ENCODE measurements around the gene MTCP1. TPM values are rescaled to one million over a fixed set of nuclear protein-coding genes. Genes with fewer than 3 reads are reported as not detected.
A peak's percentile ranks its signal among the peaks of the same experiment; 100 is the strongest.

The MTCP1 gene
- polyA plus RNA-seq, 3 donors = 21.4 to 27.3 (median 26.0) TPM

DNA sequence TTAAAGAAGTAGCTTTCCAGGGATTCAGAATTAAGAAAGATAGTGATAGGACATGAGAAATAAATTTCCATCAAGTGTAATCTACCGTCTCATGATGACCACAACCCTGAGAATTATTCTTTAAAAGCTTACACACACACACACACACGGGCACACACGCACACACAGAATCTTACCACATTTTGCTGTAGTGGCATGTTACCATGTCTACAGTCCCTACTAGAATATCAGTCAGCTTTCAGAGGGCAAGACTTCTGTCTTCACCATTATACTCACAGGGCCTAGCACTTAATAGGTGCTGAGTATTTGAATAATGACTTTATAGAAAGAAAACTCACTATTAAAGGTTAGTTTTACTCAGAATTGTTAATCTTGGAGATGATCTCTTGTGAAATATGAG lies 15.4 kb downstream of the MTCP1 start:
- DNase-seq (ENCODE audit: low read depth in 3 of 3, low spot score in 2 of 3) = no peak

DNA sequence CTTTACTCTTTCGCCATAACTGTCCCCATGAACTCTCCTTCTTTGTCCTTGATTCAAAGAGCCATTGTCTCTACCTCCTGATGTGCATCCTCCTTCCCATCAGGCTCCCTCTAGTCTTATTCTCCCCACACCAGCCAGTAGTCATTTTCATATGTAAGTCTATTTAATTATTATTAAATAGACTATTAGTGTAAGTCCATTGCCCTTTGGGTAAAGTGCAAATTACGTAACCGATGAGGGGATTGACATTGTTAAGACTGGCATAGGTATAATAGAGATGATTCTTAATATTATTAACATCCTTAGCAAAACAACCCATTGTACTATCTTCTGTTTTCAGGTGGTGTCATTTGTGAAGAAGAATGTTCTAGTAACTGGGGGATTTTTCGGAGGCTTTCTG lies 16.7 kb downstream of the MTCP1 start:
- DNase-seq (ENCODE audit: low read depth in 3 of 3, low spot score in 2 of 3) = no peak

DNA sequence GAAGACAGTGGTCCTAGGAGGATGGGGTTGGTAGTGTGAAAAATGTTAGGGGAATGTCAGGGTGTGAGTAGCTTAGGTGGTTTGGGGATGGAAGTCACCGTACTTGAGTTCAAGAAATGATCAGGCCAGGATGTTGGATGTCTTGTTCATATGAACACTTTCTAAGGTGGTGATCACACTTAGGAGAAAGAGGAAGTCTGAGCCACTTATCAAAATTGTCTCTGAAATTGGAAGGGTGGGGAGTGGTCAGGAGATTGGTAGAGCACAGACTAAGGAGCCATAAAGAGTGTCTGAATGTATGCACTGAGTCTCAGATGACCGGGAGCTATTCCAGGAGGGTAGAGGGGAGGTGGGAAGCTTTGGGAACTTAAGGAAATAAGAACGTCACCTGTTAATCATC lies 17.3 kb downstream of the MTCP1 start:
- DNase-seq (ENCODE audit: low read depth in 3 of 3, low spot score in 2 of 3) = no peak

DNA sequence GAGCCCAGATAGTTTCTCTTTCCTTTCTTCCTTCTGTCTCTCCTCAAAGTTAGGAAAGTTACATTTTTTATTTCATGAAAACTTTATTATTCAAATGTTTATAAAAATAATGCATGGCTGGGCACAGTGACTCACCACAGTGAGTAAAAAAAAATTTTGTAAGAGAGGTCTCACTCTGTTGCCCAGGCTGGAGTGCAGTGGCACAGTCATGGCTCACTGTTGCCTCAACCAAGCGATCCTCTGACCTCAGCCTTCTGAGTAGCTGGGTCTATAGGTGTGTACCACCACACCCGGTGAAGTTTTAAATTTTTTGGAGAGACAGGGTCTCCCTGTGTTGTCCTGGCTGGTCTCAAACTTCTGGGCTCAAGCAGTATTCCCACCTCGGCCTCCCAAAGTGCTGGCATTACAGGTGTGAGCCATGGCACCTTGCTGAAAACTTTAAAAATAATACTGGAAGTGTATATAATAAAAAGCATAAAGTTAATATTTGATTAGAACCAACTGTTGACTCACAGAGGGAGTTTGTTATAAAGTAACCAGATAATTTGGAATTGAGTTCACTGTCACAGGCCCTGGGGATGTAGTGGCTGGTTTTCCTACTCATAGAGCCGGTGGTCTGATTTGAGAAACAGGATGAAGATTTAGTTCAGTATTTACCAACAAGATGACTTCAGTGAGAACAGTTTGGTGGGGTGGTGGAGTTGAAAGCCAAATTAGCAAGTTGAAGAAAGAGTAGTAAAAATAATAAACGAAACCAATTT lies 18.0 kb downstream of the MTCP1 start:
- no peak for DNase-seq (ENCODE audit: low read depth in 3 of 3, low spot score in 2 of 3)

DNA sequence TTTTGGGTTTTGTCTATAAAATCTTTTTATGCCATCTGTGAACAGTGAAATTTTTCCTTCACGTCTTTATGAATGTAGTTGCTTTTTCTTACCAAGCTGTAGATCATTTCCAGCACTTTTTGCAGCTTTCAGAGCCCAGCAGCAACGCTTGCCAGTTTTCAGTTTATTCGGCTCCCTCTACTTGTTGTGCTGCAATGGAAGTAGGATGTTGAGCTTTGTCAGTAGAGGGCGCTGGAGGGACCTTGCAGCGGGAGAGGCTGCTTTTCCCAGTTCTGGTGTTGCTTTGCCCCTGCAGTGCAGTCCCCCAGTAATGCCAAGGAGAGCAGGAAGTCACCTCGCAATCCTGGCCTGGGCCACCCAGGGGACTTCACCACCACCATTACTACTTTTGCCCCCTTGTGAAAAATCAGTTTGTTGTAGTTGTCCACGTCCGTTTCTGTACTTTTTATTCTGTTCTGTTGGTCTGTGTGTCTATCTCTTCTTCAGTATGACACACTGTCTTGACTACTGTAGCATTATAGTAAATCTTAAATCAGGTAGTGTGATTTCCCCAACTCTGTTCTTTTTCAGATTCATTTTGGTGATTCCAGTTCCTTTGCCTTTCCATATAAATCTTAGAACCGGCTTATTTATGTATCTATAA lies 21.8 kb downstream of the MTCP1 start:
- no peak for DNase-seq (ENCODE audit: low read depth in 3 of 3, low spot score in 2 of 3)

DNA sequence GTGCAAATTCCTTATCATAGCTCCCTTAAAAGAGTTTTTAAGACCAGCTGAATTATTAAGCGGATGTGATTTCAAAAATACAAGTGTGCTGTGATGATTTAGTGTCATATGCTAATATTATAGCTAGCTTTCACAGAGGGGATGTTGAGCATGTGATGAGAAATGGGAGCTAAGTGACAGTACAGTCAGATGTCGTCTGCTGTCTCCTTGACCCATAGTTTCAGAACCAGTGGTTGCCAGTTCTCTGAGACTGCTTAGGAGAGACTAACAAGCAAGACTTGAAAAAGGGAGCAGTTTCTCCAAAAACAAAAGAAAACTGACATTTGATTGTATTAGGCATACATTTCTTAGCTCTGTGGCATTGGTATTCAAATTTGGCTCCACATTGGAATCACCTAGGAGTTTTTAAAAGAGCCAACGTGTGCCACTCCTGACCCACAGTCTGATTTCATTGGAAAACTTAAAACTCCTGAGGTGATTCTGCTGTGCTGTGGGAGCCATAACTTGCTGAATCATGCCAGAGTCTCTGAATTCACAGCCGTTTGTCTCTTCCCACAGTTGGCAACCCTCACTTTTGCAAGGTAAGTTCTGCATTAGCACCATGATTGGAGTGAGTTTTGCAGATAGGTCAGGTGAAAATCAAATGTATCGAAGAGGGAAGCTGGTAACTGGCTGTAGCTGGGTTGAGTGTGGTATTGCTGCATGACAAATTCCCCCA lies 24.0 kb downstream of the MTCP1 start:
- no peak for DNase-seq (ENCODE audit: low read depth in 3 of 3, low spot score in 2 of 3)

DNA sequence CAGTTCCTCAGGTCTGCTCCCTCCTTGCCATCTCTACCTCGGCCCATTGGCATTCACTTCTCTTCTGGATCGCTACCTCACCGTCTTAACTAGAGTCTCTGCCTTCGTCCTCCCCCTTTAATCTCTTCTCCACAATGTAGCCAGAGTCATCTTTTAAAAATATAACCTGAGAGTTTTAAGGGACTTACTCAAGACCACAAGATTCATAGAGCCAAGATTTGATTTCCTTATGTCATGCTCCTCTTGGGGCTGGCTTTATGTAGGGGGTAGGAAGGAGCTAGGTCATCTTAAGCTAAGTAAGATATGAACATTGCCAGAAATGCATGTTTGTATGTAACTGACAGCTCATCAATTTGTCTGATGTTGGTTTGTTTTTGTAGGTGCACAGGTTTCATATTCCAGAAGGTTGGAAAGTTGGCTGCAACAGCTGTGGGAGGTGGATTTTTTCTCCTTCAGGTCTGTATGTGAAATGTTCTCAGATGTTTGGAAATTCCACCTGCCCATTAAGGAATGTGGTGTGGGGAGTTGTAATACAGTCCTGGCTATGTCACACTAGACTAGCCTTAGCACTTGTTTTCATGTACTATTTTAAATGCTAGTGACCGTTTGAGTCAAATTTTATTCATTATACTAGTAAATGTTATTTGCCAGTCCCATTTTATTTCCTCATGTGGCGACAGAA lies 24.7 kb downstream of the MTCP1 start:
- DNase-seq (ENCODE audit: low read depth in 3 of 3, low spot score in 2 of 3) = no peak

DNA sequence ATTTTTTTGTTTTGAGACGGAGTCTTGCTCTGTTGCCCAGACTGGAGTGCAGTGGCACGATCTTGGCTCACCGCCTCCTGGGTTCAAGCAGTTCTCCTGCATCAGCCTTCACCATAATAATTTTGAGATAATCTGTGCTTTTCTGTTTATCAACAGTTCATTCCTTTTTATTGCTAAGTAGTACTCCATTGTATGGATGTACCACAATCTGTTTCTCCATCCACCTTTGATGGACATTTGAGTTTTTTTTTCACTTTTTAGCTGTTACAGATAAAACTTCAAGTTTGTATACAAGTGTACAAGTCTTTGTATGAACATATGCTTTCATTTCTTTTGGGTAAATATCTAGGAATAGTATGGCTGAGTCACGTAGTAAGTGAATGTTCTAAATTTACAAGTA lies 35.2 kb downstream of the MTCP1 start:
- no peak for DNase-seq (ENCODE audit: low read depth in 3 of 3, low spot score in 2 of 3)

DNA sequence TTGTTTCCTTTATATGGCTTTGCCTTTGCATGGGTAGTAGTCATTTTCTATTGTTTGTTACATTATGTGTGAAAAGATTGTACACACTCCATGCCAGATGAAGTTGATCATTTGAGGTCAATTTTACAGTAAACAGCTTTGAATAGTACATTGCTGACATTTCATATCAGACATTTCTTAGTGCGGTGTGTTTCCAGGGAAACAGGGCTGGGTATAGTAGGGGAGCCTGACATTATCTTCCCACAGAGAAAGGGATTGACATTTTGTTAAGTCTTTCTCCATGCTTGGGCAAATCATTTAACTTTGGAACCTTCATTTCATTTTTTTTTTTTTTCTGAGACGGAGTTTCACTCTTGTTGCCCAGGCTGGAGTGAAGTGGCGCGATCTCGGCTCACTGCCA lies 39.3 kb downstream of the MTCP1 start:
- no peak for DNase-seq (ENCODE audit: low read depth in 3 of 3, low spot score in 2 of 3)

DNA sequence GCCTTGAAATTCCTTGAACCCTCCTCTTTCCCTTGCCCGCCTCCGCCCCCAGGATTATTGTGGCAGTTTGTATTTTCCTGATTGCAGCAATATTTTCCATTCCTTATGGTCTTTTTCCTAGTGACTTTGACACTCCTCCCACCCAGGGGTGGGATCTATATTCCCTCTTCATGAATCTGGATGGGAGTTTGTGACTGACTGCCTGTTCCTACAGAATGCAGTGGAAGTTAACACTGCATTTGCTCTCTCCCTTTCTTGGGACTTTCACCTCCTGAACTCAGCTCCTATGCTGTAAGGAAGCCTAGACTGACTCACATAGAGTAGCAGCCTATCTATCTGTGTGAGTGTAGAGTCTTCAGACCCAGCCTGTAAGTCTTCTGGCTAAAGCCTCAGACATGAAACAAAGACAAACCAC lies 42.1 kb downstream of the MTCP1 start:
- DNase-seq (ENCODE audit: low read depth in 3 of 3, low spot score in 2 of 3) = no peak

DNA sequence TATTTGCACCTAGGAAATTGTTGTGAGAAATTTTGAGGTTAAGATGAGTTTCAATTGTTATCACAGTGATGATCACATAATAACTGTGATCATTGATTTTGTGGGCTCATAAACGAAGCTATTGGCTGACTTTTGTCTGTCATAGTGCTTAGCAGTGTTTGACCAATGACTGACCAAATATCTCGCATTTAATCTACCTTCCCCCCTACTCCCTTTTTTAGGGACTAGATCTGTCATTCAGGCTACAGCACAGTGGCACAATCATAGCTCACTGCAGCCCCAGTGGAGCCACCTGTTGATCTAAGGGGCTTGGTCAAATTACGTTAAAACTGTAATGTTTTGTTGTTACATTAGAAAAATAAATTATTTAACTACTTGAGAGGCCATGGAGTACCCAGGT lies 42.8 kb downstream of the MTCP1 start:
- no peak for DNase-seq (ENCODE audit: low read depth in 3 of 3, low spot score in 2 of 3)

DNA sequence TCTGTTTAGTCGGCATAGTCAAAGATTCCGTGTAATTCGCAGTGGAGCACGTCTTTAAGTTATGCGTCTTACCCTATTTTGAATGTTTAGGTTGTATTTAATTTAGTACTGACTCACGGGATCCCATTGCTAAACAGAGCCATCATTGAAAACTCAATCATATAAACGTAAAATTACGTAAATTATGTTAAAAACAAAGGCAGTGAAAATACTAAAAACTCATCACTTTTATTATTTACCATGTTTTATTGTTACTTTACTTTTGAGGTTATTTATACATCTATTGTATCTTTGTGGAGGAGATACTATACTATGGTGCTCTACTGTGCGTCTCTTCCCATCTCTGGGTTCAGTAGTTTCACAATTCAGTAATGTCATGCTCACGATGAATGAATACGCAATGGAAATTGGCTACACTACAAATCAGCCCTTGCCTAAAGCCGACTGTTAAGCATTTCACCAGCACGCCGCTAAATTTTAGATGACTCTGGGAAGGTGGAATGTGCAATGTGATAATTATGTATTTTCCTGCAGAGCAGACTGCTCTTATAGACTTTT lies 43.3 kb downstream of the MTCP1 start:
- peak in 1 of 3 donors; percentile 8 for DNase-seq (ENCODE audit: low read depth in 3 of 3, low spot score in 2 of 3)

DNA sequence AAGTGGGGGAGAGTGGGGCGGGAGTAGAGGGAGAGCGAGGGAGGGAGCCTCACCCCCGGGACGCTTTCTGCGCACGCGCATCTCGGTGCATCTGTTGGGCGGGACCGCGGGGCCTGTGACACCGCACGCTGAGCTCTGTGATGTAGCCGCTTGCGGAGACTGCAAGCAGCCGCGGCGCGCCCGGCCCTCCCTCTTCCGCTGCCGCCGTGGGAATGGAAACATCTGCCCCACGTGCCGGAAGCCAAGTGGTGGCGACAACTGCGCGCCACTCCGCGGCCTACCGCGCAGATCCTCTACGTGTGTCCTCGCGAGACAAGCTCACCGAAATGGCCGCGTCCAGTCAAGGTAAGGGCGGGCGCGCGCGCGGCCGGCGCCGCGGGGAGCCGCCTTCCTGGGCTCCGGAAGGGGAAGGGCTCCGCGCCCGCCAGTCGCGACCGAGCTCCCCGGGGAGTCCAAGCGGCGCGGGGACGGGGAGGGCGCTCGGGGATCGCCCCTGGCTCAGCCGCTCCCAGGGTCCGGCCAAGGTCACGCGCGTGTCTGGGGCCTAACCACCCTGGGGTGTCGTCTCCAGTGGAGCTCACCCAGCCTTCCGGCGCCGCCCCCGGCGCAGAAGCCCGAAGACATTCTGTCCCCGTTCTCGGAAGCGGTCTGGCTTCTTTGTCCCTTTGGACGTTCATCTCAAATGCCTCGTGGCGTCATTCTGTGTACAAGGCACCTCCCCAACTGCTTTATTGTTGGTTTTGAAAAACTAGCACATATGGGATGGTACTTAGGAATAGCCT lies 44.0 kb downstream of the MTCP1 start, which contains the start of gene FUNDC2:
Gene FUNDC2, plus strand, starts transcription at position 118 of the 782 bp plus-strand sequence. Its CDS starts 95 bp downstream, at position 213.
- DNase-seq (ENCODE audit: low read depth in 3 of 3, low spot score in 2 of 3) = peak; percentile 48 to 79 (median 76)

DNA sequence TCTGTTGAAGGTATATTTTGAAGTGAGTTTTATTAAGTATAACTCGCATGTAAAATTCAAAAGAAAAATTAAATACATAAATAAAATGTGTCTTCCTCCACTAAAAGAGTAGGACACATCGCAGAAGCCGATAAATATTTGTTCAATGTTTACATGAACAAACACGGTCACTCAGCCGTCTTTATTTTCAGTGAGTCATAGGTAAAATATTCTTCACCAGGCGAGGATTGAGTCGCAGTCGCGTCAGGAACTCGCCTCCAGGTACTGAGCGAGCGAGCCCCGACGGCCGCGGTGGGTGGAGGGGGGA lies 44.6 kb downstream of the MTCP1 start:
- no peak for DNase-seq (ENCODE audit: low read depth in 3 of 3, low spot score in 2 of 3)

DNA sequence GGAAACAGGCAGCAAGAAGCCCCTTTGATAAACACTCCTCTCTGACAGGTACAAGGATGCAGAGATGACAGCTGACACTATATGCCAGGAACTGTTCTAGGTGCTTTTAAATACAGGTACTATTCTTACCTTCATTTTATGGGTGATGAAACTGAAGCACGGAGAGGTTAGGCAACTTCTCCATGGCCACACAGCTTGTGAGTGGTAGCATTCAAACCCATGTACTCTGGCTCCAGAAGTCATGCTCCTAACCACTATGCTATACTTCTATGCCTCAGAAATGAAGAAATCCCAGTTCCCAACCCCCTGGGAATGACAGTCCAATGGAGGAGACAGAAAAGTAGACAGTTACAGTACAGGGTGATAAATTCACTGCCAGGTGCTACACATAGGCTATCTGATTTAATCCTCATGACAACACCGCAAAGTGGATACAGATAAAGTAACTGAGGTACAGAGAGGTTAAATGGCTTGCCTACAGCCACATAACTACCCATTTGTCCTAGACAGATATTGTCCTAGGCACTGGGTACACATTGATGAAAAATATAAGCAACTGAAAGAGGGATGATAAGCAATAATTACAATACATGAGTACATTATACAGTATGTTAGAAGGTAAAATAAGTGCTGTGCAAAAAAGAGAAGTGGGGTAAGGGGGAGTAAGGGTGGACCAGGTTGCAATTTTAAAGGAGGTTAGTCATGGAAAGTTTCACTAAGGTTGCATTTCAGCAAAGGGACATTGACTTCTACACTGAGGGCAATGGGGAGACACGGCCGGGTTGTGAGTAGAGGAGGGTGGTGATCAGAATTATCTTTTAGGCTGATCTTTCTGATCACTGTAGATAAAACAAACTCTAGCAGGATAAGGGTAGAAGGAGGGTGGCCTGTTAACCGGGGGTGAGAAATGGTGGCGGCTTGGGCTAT lies 46.8 kb downstream of the MTCP1 start:
- no peak for DNase-seq (ENCODE audit: low read depth in 3 of 3, low spot score in 2 of 3)

DNA sequence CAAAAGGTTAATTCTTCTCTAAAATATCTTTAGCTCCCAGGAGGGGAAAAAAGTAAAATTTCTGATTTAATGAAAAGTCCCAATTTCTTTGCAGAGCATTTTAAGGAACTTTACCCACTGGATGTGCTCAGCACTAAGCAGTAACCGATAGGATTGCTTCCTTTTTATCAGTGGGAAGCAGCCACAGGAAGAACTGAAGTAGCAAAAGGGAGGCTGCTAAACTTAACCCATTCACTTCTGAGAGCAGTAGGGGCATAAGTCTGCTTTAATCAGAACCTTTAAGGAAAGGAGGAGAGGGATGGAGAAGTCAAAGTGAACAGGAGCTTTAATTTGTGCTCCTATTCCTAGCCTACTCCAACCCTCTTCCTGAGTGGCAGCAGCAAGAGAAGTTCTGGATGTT lies 48.4 kb downstream of the MTCP1 start, which contains the start of gene F8:
Gene F8, minus strand, starts transcription at position 139 of the 400 bp plus-strand sequence. CDS start 171 bp downstream, outside the sequence.
- DNase-seq (ENCODE audit: low read depth in 3 of 3, low spot score in 2 of 3) = no peak

DNA sequence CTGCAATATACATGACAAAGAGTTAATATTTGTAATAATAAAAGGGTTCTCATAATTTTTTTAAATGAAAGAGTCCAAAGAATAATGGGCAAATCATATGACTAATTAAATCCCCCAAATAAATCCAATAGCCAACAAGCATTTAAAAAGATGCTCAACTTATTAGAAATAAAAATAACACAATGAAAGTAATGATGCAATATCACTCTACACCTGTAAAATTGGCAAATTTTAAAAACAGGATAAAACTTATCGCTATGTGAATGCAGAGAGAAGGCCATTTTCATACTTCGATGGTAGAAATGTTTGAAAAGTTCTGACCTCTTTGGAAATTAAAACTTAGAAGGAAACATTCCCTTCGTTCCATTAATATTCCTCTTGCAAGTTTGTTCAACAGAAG lies 50.3 kb downstream of the MTCP1 start:
- DNase-seq (ENCODE audit: low read depth in 3 of 3, low spot score in 2 of 3) = no peak
